Endothelial cell of umbilical vein (primary cell): ENCODE data around the gene CERK.

Experiments
- CTCF ChIP-seq, 2 donors: IDR thresholded peaks; 1 replicate in 1 of 2; 2 replicates in 1 of 2; pipeline ENCODE4 v1.5.1; 2011; ENCODE audit warnings: low read length in 2 of 2, mild to moderate bottlenecking in 2 of 2, moderate library complexity in 2 of 2, control low read depth in 1 of 2, inconsistent platforms in 1 of 2, low read depth in 1 of 2; ENCODE audit not compliant: insufficient read depth in 1 of 2; ENCODE audit errors: extremely low read depth in 1 of 2
- EZH2 ChIP-seq: IDR thresholded peaks from 2 replicates; pipeline ENCODE4 v1.6.1; 2012; ENCODE audit warnings: borderline replicate concordance, low read depth, mild to moderate bottlenecking, moderate library complexity, low read length, inconsistent platforms; ENCODE audit not compliant: severe bottlenecking
- MAX ChIP-seq: IDR thresholded peaks from 2 replicates; pipeline ENCODE4 v1.6.1; 2011; ENCODE audit not compliant: insufficient read depth, insufficient read length
- MYC ChIP-seq: IDR thresholded peaks from one replicate; pipeline ENCODE4 v1.6.1; 2011; ENCODE audit warnings: mild to moderate bottlenecking, low read depth, low read length
- POLR2A ChIP-seq: IDR thresholded peaks from 2 replicates; pipeline ENCODE4 v1.6.1; 2012; ENCODE audit warnings: low read depth, mild to moderate bottlenecking, control low read depth, low read length
- POLR2AphosphoS5 ChIP-seq: IDR thresholded peaks from 2 replicates; pipeline ENCODE4 v1.6.1; 2012; ENCODE audit warnings: low read depth, mild to moderate bottlenecking, control low read depth, low read length, moderate library complexity; ENCODE audit not compliant: insufficient read depth

- TF ChIP-seq CTCF (IDR thresholded peaks at IDR 0.05; ENCODE audit: extremely low read depth in 1 of 2, insufficient read depth in 1 of 2, low read depth in 1 of 2, low read length in 2 of 2) (no peak), POLR2AphosphoS5 (no peak), POLR2A (no peak), MAX (no peak), EZH2 (no peak), MYC (no peak)
These were observed 7.3 kb downstream of the CERK start for GRCh38 chr22:46730568-46731245.
